PC-9 (cell line): ENCODE data around the gene UBA1. TPM values are rescaled to one million over a fixed set of nuclear protein-coding genes. Genes with fewer than 3 reads are reported as not detected.

ENCODE experiments used
- BruUV-seq: library from RNA; stranded (reverse); fragments of 400-500 nt; replicated peaks from 2 replicates; lab custom pipeline; 2021; lab: Mats Ljungman, UMichigan
- CTCF ChIA-PET: fragments of 300-600 bp; sonication (Branson Sonifier 250); formaldehyde crosslinking; loops from one replicate; lab custom pipeline; 2022; ENCODE audit warnings: antibody characterized with exemption; lab: Charles Lee
- POLR2A ChIA-PET: fragments of 300-600 bp; sonication (Branson Sonifier 250); formaldehyde crosslinking; loops from one replicate; lab custom pipeline; 2022; ENCODE audit warnings: antibody characterized with exemption; ENCODE audit not compliant: unreplicated experiment; lab: Charles Lee
- DNase-seq, 2 experiments: peaks; one replicate each; pipeline versions ENCODE4 v3.0.0 to v3.0.0-alpha.2; 2015 to 2022; ENCODE audit warnings: mixed read lengths in 1 of 2
- H2AFZ ChIP-seq: fragments of 200-600 bp; sonication (generic); 2 replicates; pipeline ENCODE4 v1.8.1; 2017; ENCODE audit warnings: antibody characterized with exemption
- H3F3A ChIP-seq: fragments of 200-600 bp; sonication (generic); 2 replicates; pipeline ENCODE4 v1.8.1; 2017; ENCODE audit warnings: antibody characterized with exemption, mild to moderate bottlenecking, low read depth; ENCODE audit not compliant: insufficient read depth
- H3K27ac ChIP-seq: fragments of 200-600 bp; sonication (generic); 2 replicates; pipeline ENCODE4 v1.6.1; 2016; ENCODE audit warnings: mixed run types
- H3K27me3 ChIP-seq: fragments of 200-600 bp; sonication (generic); 2 replicates; pipeline ENCODE4 v1.6.1; 2016; ENCODE audit warnings: low read depth, mixed run types; ENCODE audit not compliant: insufficient read depth
- H3K36me3 ChIP-seq: fragments of 200-600 bp; sonication (generic); 2 replicates; pipeline ENCODE4 v1.6.1; 2016; ENCODE audit warnings: low read depth, mixed run types
- H3K4me1 ChIP-seq: fragments of 200-600 bp; sonication (generic); replicated peaks from 2 replicates; pipeline ENCODE4 v1.6.1; 2016; ENCODE audit warnings: mixed run types; ENCODE audit not compliant: insufficient read depth
- H3K4me2 ChIP-seq: fragments of 200-600 bp; sonication (generic); 2 replicates; pipeline ENCODE4 v1.6.1; 2017; ENCODE audit warnings: mixed run types
- H3K4me3 ChIP-seq: fragments of 200-600 bp; sonication (generic); 2 replicates; pipeline ENCODE4 v1.6.1; 2016; ENCODE audit warnings: mixed run types
- H3K79me2 ChIP-seq: fragments of 200-600 bp; sonication (generic); 2 replicates; pipeline ENCODE4 v1.6.1; 2017; ENCODE audit warnings: low read depth, mixed run types
- H3K9me2 ChIP-seq: fragments of 200-600 bp; sonication (generic); 2 replicates; pipeline ENCODE4 v1.8.1; 2017; ENCODE audit warnings: mild to moderate bottlenecking; ENCODE audit not compliant: insufficient read depth
- H3K9me3 ChIP-seq: fragments of 200-600 bp; sonication (generic); 2 replicates; pipeline ENCODE4 v1.8.1; 2016; ENCODE audit warnings: low read depth; ENCODE audit not compliant: insufficient read depth
- H4K20me1 ChIP-seq: fragments of 200-600 bp; sonication (generic); 2 replicates; pipeline ENCODE4 v1.8.1; 2017; ENCODE audit not compliant: insufficient read depth
- EZH2 ChIP-seq: fragments of 200-600 bp; sonication (generic); IDR thresholded peaks from 2 replicates; pipeline ENCODE4 v1.8.0; 2017; ENCODE audit warnings: antibody characterized with exemption, low read depth
- intact Hi-C: fragments of 100-400 bp; cut with micrococcal nuclease; formaldehyde crosslinking; loops from one replicate; pipeline ENCODE4 v1.10.0; 2022; ENCODE audit not compliant: unreplicated experiment
- total RNA-seq: library from RNA; stranded (reverse); gene quantifications from 2 replicates; pipeline ENCODE4 v1.2.3, GENCODE V29; 2021
- TF ChIP-seq, protein P1 (sequence below): fragments of 200-600 bp; sonication (generic); conservative IDR thresholded peaks from 2 replicates; pipeline ENCODE4 v1.6.1; 2017; ENCODE audit warnings: mixed run types, antibody characterized with exemption, mild to moderate bottlenecking, moderate library complexity

Gene UBA1
- total RNA-seq, 1 experiment from 2014 or later: 126 TPM

DNA sequence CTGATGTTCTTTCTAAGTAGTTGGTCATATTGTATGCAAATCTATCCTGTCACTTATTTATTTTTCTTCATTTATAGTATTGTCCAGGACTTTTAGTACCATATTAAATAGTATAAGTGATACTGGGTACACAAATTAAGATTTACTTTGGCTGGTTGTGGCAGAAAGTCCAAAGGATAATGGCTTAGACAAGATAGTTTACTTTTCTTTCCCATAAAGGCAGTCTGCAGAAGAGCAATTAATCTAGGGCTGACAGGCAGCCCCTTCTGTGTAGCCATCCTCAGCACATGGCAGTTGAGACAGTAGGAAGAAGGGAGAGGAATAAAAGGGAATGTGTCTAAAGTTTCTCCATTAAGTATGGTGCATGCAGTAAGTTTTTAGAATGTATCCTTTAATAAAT is 42.2 kb upstream of the UBA1 start:
- CTCF ChIA-PET: no interaction called here
- intact Hi-C loops: no loop called here
- TF ChIP-seq, protein P1, sequence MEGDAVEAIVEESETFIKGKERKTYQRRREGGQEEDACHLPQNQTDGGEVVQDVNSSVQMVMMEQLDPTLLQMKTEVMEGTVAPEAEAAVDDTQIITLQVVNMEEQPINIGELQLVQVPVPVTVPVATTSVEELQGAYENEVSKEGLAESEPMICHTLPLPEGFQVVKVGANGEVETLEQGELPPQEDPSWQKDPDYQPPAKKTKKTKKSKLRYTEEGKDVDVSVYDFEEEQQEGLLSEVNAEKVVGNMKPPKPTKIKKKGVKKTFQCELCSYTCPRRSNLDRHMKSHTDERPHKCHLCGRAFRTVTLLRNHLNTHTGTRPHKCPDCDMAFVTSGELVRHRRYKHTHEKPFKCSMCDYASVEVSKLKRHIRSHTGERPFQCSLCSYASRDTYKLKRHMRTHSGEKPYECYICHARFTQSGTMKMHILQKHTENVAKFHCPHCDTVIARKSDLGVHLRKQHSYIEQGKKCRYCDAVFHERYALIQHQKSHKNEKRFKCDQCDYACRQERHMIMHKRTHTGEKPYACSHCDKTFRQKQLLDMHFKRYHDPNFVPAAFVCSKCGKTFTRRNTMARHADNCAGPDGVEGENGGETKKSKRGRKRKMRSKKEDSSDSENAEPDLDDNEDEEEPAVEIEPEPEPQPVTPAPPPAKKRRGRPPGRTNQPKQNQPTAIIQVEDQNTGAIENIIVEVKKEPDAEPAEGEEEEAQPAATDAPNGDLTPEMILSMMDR: no peak
- no peak for TF ChIP-seq EZH2

DNA sequence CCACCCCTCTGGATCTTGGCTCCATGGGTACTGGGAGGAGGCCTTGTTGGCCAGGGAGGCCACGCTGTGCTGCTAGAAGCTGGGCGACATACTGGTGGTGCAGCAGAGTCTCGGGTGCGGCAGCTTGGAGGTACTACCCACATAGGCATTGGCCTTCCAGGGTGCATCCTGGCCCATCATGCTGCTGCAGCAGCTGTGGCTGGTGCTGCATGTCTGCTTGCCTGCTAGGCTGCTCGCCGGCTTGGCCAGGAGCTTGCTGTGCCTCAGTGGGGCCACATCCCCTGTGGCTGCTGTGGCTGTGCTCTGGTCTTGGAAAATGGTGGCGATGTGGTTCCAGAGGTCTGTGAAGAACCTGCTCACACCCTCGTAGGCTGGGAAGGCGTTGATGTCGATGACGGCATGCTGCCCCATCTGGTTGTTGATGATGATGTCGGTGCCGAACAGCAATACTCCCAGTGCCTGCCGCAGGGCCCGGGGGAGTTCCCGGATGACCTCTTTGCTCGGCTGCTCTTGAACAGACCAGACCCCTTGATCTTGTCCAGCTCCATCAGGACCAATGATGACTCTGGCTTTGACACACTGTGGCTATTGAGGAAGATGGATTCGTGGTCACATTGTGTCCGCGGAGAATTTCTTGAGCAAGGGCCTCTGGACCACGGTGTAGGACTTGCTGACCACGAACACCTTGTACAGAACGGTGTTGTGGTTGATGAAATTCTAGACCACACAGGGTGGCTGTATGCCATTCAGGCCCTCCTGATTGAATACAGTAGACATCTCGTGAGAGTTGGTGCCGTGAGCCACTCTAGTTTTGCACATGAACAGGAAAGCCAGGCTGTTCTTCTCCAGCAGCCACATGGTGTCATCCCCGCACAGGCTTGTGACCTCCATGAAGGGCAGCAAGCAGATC is 36.8 kb upstream of the UBA1 start:
- CTCF ChIA-PET: no interaction called here
- BruUV-seq: no TSS peak
- intact Hi-C loops: no loop called here

More for the DNA sequence above, 42.2 kb upstream of the UBA1 start:
- POLR2A ChIA-PET: no interaction called here
- Histone ChIP-seq H3K4me1 (no peaks in the 10 kb centered on the region), H3K27ac (no peak overlapping the region), H3K79me2 (peaks cover 35% of the 10 kb centered on the region), H2AFZ (no peak overlapping the region), H3K4me2 (no peak overlapping the region), H3K9me3 (no peaks in the 10 kb centered on the region), H3K27me3 (no peaks in the 10 kb centered on the region), H3K4me3 (no peak overlapping the region), H3F3A (no peaks in the 10 kb centered on the region), H3K36me3 (no peaks in the 10 kb centered on the region), H4K20me1 (peaks cover 5% of the 10 kb centered on the region; the same call in 1 of the 2 replicates), H3K9me2 (no peaks in the 10 kb centered on the region)
- BruUV-seq: no TSS peak
- DNase-seq: no peak

GRCh38 chrX:47158131-47158530 is 35.5 kb upstream of the UBA1 start:
- no peak for TF ChIP-seq EZH2
- TF ChIP-seq, protein P1: no peak
- no peak overlapping the region for H3K4me2 ChIP-seq
- H3K4me1 ChIP-seq: no peaks in the 10 kb centered on the region
- no peaks in the 10 kb centered on the region for H4K20me1 ChIP-seq
- H2AFZ ChIP-seq: no peak overlapping the region
- no peaks in the 10 kb centered on the region for H3K27me3 ChIP-seq
- ChIA-PET POLR2A (no interaction called here), CTCF (no interaction called here)
- no peak for DNase-seq
- no peaks in the 10 kb centered on the region for H3K79me2 ChIP-seq
- H3K36me3 ChIP-seq: no peaks in the 10 kb centered on the region
- H3K9me2 ChIP-seq: no peaks in the 10 kb centered on the region
- H3K4me3 ChIP-seq: no peak overlapping the region
- H3K27ac ChIP-seq: no peak overlapping the region
- H3K9me3 ChIP-seq: no peaks in the 10 kb centered on the region
- no TSS peak for BruUV-seq
- no peaks in the 10 kb centered on the region for H3F3A ChIP-seq
- intact Hi-C loops: no loop called here

More for the DNA sequence above, 36.8 kb upstream of the UBA1 start:
- Histone ChIP-seq H3K9me2 (no peaks in the 10 kb centered on the region), H2AFZ (no peak overlapping the region), H3K4me1 (no peaks in the 10 kb centered on the region), H3K27ac (no peak overlapping the region), H3K4me2 (no peak overlapping the region), H3F3A (no peaks in the 10 kb centered on the region), H3K9me3 (no peaks in the 10 kb centered on the region), H3K79me2 (no peaks in the 10 kb centered on the region), H3K36me3 (no peaks in the 10 kb centered on the region), H3K4me3 (no peak overlapping the region), H3K27me3 (no peaks in the 10 kb centered on the region), H4K20me1 (no peaks in the 10 kb centered on the region)
- DNase-seq: no peak
- POLR2A ChIA-PET: no interaction called here
- no peak for TF ChIP-seq EZH2
- TF ChIP-seq, protein P1: no peak
